HuH-7 (cell line): ENCODE data around the gene PPM1L.

ENCODE experiments used
- DNase-seq: peaks from one replicate; pipeline ENCODE4 v3.0.0; 2011; ENCODE audit warnings: low spot score

Gene PPM1L

GRCh38 chr3:160763073-160763472, 7.0 kb downstream of the PPM1L start:
- no peak for DNase-seq

DNA sequence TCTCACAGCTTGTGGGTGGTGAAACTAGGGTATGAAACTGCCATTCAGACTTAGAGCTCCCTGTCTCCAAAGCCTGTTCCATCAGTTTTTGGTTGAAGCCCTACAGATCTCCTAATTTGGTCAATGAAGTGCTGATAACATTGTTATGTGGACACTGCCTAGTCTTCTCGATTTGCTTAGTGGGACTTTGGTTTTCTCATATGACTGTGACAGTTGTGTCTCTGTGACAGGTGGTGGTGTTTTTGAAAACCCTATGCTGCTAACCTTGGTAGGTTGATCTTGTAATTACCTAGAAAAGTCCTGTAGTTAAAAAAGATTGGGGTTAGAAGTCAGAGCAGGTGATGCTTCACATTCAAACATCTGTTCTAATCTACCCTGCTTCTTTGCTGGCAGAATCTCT, 9.2 kb downstream of the PPM1L start:
- no peak for DNase-seq

DNA sequence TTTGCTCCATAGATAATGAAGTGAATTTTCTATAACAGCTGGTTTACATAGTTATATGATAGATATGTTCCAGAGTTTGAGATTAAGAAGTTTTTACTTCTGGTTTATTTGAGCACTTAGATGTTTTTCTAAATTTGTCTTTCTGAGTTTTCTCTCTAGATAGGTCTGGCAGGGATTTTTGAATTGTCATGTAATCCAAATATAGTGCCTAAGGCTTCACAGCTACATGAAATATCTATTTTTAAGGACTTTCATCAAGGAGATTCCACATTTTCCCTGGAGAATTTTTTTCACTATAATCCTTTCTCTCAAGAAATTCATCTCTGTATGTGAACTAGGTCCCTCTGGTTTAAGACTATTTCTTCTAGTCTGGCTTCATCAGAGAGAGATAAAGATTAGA, 12.0 kb downstream of the PPM1L start:
- no peak for DNase-seq

- no peak for DNase-seq
Observed at GRCh38 chr3:160768918-160769317, 12.9 kb downstream of the PPM1L start.

DNA sequence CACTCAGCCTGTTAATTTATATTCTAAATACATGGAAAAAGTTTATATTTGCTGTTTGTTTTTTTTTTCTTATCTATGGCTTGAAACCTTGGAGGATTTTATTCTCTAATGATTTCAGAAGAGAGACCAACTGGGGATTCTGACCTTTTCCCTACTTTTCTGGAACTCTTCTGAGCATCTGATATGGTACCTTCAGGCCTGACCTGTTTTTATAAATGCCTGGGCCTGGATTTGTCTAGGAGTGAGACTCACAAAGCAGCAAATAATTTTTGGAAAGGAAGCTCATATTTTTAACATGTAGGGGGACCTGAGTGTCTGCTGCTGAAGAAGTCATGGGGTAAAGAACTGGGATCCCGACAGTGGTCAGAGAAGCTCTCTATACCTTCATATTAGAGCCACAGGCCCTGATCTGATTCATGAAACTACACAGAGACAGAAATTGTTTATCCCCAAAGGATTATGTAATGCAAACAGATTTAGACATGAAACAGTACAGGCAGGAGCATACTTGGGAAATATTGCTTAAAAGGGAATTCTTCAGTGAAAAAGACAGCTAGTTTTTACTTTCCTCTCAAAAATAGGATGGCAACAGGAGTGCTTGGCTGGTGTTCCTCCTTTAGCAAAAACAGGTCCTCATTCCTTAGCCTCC, 15.9 kb downstream of the PPM1L start:
- DNase-seq: no peak

DNA sequence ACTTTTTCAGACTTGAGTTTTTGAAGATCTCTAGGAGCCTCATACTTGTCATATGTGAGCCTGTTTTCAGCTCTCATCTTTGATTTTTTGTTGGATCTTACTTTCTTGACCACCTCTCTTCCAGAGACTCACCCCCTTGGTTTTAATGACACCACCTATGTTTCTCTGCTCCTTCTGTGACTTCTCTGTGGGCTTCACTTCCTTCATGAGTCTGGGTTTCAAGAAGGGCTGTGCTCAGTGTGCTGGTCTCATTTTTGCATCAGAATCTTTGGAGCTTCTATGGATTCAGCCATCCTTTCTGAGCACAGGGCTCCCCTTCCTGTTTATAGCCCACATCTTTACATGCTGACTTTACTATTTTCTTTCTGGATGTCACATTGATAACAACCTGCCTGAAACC, 17.7 kb downstream of the PPM1L start:
- no peak for DNase-seq

DNA sequence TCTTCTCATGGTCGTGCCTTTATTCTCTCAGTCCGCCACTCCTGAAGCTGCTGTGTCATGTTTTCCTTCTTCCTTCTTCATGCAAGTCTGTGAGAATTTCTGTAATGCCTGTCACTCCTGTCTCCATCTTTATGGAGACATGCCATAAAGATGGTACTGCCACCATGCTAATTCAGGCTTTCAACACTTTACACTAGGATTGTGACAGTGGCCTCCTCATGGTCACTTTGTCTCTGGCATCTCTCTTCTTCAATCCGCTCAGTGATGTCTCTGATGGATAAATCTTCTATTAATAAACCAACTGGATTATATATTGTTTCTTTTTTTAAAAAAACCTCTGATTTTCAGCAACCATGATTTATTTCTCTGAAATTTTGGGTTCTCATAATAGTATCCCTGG, 18.1 kb downstream of the PPM1L start:
- DNase-seq: no peak

DNA sequence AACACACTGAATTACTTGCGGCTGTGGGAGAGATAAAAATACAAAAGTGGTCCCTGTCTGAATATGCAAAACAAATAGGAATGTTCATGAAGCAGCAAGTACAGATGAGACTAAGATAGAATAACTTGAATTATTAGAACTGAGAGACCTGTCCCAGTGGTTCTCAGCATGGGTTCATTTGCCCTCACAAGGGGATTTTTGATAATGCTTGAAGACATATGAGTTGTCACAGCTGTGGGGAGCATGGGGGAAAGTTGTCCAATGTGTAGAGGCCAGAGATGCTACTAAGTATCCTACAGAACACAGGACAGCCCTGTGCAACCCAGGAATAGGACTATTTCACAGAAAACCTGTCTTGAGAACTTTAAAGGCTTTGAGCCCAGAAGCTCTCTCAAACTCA, 22.4 kb downstream of the PPM1L start:
- DNase-seq: no peak

DNA sequence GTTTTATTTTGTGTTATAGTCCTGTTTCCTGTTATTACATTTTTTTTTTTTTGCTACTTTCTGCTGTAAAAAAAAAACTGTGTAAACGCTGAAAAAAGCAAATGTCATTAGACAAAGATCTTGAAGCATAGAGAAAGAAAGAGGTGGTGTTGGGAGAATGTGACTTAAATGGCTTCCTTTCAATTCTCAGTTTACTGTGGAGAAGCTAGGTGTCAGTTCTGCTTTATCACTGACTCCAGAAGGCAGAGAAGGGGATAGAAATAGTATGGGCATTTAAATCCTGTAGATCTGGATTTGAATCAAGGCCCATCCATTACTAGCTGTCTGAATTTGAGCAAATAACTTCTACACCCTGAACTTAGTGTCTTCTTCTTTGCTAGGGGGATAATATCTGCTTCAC, 23.0 kb downstream of the PPM1L start:
- no peak for DNase-seq

GRCh38 chr3:160780245-160780644, 24.2 kb downstream of the PPM1L start:
- no peak for DNase-seq

GRCh38 chr3:160781402-160781801, 25.4 kb downstream of the PPM1L start:
- no peak for DNase-seq

DNA sequence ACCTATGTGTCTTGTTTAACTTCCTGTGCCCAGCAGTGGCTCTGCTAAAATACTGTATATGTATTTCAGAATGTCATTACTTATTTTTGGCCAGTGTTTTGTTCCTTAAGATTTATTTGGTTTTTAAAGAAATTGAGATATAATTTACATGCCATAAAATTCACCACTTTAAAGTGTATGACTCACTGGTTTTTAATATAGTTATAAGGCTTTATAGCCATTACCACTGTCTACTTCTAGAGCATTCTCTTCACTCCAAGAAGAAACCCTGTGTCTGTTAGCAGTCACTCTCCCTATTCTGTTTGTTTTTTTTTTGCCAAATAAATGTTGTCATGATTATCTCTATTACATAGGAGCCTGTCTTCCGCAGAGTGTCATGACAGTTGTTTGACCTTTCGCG, 25.8 kb downstream of the PPM1L start:
- DNase-seq: no peak

- peak; percentile 11 for DNase-seq
Observed at GRCh38 chr3:160784853-160785252, 28.8 kb downstream of the PPM1L start.

DNA sequence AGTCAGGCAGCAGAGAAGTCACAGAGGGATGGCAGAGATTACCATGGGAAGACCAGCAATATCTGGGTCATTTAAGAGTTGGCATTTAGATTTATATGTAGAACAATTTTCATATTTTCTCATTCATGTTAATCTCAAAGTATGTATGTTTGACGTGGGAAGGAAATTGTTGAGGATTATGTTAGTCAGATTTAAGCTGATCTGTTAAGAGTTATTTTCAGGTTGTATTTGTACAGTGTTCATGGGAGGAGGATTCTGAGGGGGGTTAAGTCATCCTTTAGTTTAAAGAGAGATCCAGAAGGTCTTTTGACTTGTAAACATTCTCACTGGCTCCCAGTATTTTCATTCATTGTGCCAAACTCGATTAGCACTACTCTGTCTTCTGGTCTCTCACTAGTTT, 34.7 kb downstream of the PPM1L start:
- no peak for DNase-seq

DNA sequence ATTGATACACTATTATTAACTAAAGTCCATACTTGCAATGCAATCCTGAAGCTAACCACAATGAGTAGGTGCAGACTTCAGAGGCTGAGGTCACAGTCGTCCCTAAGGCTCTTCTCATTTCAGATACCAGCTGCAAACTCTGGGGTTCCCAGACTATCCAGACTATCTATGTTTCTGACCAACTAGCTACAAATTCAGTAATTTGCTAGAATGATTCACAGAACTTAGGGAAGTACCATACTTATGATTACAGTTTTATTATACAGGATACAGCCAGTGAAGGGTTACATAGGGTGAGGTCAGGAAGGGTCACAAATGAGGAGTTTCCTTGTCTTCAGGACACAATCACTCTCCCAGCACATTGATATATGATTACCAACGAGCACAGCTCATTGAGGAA, 36.5 kb downstream of the PPM1L start:
- no peak for DNase-seq

GRCh38 chr3:160793722-160794252, 37.8 kb downstream of the PPM1L start:
- no peak for DNase-seq

GRCh38 chr3:160796089-160796812, 40.2 kb downstream of the PPM1L start:
- no peak for DNase-seq

- peak; percentile 30 for DNase-seq
Observed at GRCh38 chr3:160796813-160797164, 40.8 kb downstream of the PPM1L start.

GRCh38 chr3:160797356-160797755, 41.3 kb downstream of the PPM1L start:
- DNase-seq: no peak

DNA sequence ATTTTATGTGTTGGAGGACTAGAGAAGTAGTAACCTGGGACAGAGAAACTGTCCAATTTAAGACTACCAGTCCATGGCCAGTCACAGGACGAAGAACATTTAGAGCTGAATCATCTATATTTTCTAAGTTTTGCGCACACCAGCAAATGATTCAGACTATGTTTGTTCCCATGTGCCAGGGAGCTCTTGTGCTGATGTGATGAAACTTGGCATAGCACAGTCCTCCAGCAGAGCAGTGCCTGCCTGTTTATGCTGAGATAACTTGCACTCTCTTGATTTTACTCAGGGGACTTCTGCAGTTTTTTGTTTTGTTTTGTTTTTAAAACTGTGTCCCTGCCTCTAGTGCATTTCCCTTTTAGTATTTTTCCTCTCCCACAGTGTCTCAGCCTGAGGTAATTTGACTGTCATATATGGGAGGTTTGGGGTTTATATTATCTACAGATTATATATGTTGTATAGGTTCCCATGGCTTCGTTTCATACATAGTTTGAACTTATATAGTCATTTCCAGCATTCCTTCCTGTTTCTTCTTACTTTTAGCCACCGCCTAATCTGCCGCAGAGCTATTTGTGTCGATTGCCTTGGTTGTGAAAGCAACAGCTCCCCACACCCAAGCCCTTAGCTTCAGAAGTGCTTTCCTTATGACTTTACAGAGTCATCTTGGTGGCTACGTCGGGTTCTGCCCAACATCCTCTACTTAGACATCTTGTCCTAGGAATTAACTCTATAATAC, 45.5 kb downstream of the PPM1L start:
- DNase-seq: no peak

GRCh38 chr3:160804762-160805161, 48.7 kb downstream of the PPM1L start:
- no peak for DNase-seq

DNA sequence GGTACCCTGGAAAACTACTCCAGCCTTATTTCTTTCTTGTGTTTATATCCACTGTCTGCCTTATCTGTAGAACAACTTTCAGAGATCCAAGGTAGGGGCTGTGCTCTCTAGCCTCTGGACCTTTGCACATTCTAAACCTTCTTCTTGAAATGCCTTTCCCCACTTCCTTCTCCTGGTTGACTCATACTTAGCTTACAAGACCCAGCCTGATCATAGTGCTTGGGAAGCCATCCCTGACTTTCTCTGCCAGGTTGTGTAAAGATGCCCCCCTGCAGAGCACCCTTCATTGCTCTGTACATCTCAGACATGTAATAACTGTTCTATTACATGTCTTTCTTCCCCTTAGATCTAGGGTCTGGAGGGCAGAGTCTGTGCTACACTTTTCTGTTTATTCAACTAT, 50.1 kb downstream of the PPM1L start:
- DNase-seq: no peak

GRCh38 chr3:160806686-160807085, 50.7 kb downstream of the PPM1L start:
- DNase-seq: no peak
